ENCODE data around the gene COX6B1.

The COX6B1 gene

DNA sequence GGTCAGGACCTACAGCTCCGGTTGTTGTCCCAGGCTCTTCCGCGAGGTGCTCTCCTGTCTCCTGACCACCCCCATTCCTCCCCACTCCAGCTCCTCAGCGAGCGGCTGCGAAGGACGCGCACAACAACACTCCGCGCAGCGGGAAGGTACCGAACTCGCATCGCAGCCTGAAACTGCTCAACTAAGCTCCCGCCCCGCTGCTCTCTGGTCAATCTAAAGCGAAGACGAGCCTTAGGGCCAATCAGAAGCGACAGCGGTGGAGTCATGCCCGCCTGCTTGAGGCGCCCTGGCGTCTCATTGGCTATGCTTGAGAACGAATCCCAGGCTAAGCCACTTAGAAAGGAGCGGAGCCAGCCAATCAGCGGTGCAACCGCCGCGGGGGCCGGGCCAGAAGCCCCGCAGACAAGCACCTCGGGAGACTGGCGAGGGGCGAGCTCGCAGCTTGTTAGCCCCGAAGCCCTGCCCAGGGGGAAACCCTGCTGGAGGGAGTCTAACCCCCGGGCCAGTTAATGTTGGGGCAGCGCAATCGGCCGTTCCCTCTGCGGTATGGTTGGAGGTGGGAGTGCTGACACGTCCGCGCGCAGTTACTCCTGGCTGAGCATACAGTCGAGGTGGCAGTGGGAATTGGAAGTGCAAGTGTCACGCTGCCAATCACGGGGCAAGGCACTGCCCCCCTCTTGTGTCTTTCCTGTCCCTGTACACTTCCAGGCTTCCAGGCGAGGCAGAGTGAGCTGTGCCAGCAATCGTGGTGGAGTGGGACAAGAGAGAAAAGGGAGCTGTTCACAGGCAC, 54.3 kb downstream of the COX6B1 start:
- DNase-seq = peak; percentile 95 to 100 (median 98)
- intact Hi-C loops (cut with DNase I) = no loop called here

DNA sequence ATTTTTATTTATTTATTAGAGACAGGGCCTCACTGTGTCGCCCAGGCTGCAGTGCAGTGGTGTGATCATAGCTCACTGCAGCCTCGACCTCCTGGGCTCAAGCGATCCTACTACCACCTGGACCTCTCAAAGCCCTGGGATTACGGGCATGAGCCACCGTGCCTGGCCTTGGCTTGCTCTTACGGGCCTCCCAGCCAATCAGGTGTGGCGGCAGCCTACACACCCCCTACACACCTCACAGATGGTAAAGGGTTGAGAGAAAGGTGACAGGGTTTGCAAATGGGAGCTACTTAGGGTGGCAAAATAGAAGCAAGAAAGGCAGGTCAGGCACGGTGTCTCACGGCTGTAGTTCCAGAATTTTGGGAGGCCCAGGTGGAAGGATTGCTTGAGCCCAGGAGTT, 55.2 kb downstream of the COX6B1 start:
- intact Hi-C loops (cut with DNase I) = no loop called here
- peak in 1 of 10 donors; percentile 46 for DNase-seq

DNA sequence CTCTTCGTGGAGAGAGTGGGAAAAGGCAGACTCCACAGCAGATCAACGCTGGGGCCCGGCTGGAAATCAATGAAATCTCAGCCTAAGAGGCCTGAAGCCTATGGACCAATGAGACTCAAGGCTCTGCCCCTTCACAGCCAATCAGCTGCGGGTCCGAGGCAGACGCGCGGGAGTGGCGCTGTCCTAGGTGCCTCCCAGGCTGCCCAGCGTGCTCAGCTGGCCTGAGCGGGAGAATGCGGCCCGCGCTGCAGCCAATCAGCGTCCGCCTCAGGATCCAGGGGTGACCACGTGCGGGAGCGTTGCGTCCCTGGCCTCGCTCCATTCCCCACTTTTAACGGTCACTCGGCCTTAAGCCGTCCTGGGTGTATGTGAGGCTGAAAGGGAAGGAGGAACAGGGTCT, 56.1 kb downstream of the COX6B1 start, which contains the start of gene ZBTB32:
ZBTB32 (plus strand) TSS at position 341 of the 400 bp plus-strand sequence. CDS start 10,069 bp downstream, outside the sequence.
- intact Hi-C loops (cut with DNase I) = no loop called here
- DNase-seq = no peak

Measured in posterior cingulate gyrus (tissue), 11 donors.